OCI-LY7 (cell line): Measurements from ENCODE around the gene ATPAF1.

Experiments used
- EZH2phosphoT487 ChIP-seq: fragments of 200-600 bp; sonication (generic); IDR thresholded peaks from 2 replicates; pipeline ENCODE4 v1.6.1; 2018; ENCODE audit warnings: low read depth, borderline replicate concordance, mild to moderate bottlenecking, mixed run types, antibody characterized with exemption, low read length, moderate library complexity, mixed read lengths
- TF ChIP-seq, protein P1 (sequence below): fragments of 200-600 bp; sonication (generic); conservative IDR thresholded peaks from 2 replicates; pipeline ENCODE4 v1.5.1; 2014; ENCODE audit warnings: mild to moderate bottlenecking, antibody characterized with exemption, low read length, moderate library complexity, mixed read lengths

- TF ChIP-seq, protein P1, sequence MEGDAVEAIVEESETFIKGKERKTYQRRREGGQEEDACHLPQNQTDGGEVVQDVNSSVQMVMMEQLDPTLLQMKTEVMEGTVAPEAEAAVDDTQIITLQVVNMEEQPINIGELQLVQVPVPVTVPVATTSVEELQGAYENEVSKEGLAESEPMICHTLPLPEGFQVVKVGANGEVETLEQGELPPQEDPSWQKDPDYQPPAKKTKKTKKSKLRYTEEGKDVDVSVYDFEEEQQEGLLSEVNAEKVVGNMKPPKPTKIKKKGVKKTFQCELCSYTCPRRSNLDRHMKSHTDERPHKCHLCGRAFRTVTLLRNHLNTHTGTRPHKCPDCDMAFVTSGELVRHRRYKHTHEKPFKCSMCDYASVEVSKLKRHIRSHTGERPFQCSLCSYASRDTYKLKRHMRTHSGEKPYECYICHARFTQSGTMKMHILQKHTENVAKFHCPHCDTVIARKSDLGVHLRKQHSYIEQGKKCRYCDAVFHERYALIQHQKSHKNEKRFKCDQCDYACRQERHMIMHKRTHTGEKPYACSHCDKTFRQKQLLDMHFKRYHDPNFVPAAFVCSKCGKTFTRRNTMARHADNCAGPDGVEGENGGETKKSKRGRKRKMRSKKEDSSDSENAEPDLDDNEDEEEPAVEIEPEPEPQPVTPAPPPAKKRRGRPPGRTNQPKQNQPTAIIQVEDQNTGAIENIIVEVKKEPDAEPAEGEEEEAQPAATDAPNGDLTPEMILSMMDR = no peak
- TF ChIP-seq EZH2phosphoT487 = no peak
Measured at GRCh38 chr1:46650491-46650890, 17.7 kb downstream of the ATPAF1 start.
